Liver (tissue), 9 donors: ENCODE results near the gene SEC22C. TPM values are rescaled to one million over a fixed set of nuclear protein-coding genes. Genes with fewer than 3 reads are reported as not detected.

Experiments
- DNase-seq: peaks from one replicate; pipeline ENCODE4 v3.0.0-alpha.2; 2017; ENCODE audit warnings: low spot score
- H3K27ac ChIP-seq, 2 donors: one replicate each; pipeline ENCODE4 v1.7.0; 2013; ENCODE audit warnings: inconsistent platforms in 2 of 2, low read length in 2 of 2, control low read depth in 1 of 2, low read depth in 1 of 2, mild to moderate bottlenecking in 1 of 2
- H3K27me3 ChIP-seq, 4 donors: one replicate each; pipeline versions ENCODE4 v1.6.1 to v1.7.0; 2013; ENCODE audit warnings: low read length in 3 of 4, inconsistent platforms in 1 of 4, mild to moderate bottlenecking in 1 of 4, moderate library complexity in 1 of 4; ENCODE audit not compliant: control insufficient read depth in 4 of 4, insufficient read depth in 4 of 4
- H3K36me3 ChIP-seq, 4 donors: one replicate each; pipeline versions ENCODE4 v1.6.1 to v1.7.0; 2013; ENCODE audit warnings: low read length in 3 of 4, mild to moderate bottlenecking in 3 of 4, low read depth in 1 of 4, moderate library complexity in 1 of 4; ENCODE audit not compliant: control insufficient read depth in 4 of 4, insufficient read depth in 3 of 4
- H3K4me1 ChIP-seq, 4 donors: one replicate each; pipeline versions ENCODE4 v1.6.1 to v1.7.0; 2013; ENCODE audit warnings: low read length in 3 of 4, mild to moderate bottlenecking in 3 of 4, moderate library complexity in 1 of 4; ENCODE audit not compliant: control insufficient read depth in 4 of 4, insufficient read depth in 4 of 4
- H3K4me3 ChIP-seq, 3 donors: one replicate each; pipeline versions ENCODE4 v1.6.1 to v1.7.0; 2013; ENCODE audit warnings: low read length in 3 of 3, control low read depth in 1 of 3, low read depth in 1 of 3, mild to moderate bottlenecking in 1 of 3
- H3K9ac ChIP-seq, 2 donors: one replicate each; pipeline ENCODE4 v1.7.0; 2013; ENCODE audit warnings: low read length in 2 of 2, mild to moderate bottlenecking in 2 of 2, moderate library complexity in 2 of 2, control low read depth in 1 of 2, low read depth in 1 of 2
- H3K9me3 ChIP-seq, 4 donors: one replicate each; pipeline versions ENCODE4 v1.6.1 to v1.7.0; 2013; ENCODE audit warnings: low read length in 3 of 4; ENCODE audit not compliant: control insufficient read depth in 4 of 4
- EGR1 ChIP-seq, 2 donors: IDR thresholded peaks; 2 replicates each; pipeline ENCODE4 v1.6.1; 2016 to 2018; ENCODE audit warnings: antibody characterized with exemption in 2 of 2, low read depth in 2 of 2
- FOXA1 ChIP-seq: IDR thresholded peaks from 2 replicates; pipeline ENCODE4 v1.6.1; 2016; ENCODE audit warnings: antibody characterized with exemption
- GABPA ChIP-seq, 2 donors: IDR thresholded peaks in 1 of 2; conservative IDR thresholded peaks in 1 of 2; 2 replicates each; pipeline ENCODE4 v1.6.1; 2016; ENCODE audit warnings: antibody characterized with exemption in 2 of 2, mild to moderate bottlenecking in 1 of 2, moderate library complexity in 1 of 2
- HNF4A ChIP-seq, 2 donors: conservative IDR thresholded peaks; 2 replicates each; pipeline ENCODE4 v1.6.1; 2016; ENCODE audit warnings: antibody characterized with exemption in 2 of 2, mild to moderate bottlenecking in 2 of 2
- HNF4G ChIP-seq: IDR thresholded peaks from 2 replicates; pipeline ENCODE4 v1.6.1; 2016; ENCODE audit warnings: antibody characterized with exemption
- JUND ChIP-seq, 2 donors: IDR thresholded peaks; 2 replicates each; pipeline ENCODE4 v1.6.1; 2016; ENCODE audit warnings: antibody characterized with exemption in 2 of 2
- MAX ChIP-seq: IDR thresholded peaks from 2 replicates; pipeline ENCODE4 v1.6.1; 2016; ENCODE audit warnings: antibody characterized with exemption
- NR2F2 ChIP-seq: IDR thresholded peaks from 2 replicates; pipeline ENCODE4 v1.6.1; 2016; ENCODE audit warnings: antibody characterized with exemption
- RAD21 ChIP-seq, 2 donors: IDR thresholded peaks; 2 replicates each; pipeline ENCODE4 v1.6.1; 2016; ENCODE audit warnings: antibody characterized with exemption in 2 of 2, mild to moderate bottlenecking in 2 of 2
- RXRA ChIP-seq, 2 donors: IDR thresholded peaks; 2 replicates each; pipeline ENCODE4 v1.6.1; 2017 to 2018; ENCODE audit warnings: antibody characterized with exemption in 2 of 2, mild to moderate bottlenecking in 1 of 2
- SP1 ChIP-seq: IDR thresholded peaks from 2 replicates; pipeline ENCODE4 v1.6.1; 2018; ENCODE audit warnings: antibody characterized with exemption, mild to moderate bottlenecking
- TAF1 ChIP-seq: conservative IDR thresholded peaks from 2 replicates; pipeline ENCODE4 v1.6.1; 2016; ENCODE audit warnings: antibody characterized with exemption, mild to moderate bottlenecking
- YY1 ChIP-seq: IDR thresholded peaks from 2 replicates; pipeline ENCODE4 v1.6.1; 2016; ENCODE audit warnings: antibody characterized with exemption, mild to moderate bottlenecking
- ZBTB33 ChIP-seq: IDR thresholded peaks from 2 replicates; pipeline ENCODE4 v1.6.1; 2016; ENCODE audit warnings: antibody characterized with exemption
- WGBS: extraction: QIAGEN DNeasy Blood & Tissue Kit; methylation state at CpG from one replicate; pipeline ENCODE4 v1.1.7; 2013; 5-methylcytosine and 5-hydroxymethylcytosine counted together
- polyA plus RNA-seq, 2 donors: library from polyadenylated mRNA; stranded (reverse) in 1 of 2; unstranded in 1 of 2; fragments of 200-250 nt in 1 of 2; fragments of >200 nt in 1 of 2; fragmentation: Nextera tagmentation in 1 of 2; extraction: Ambion mirVana in 1 of 2; gene quantifications; one replicate each; pipeline versions ENCODE4 v1.2.1 to v1.2.3, GENCODE V29; 2013 to 2015
- total RNA-seq, 2 donors: library from RNA; depleted of rRNA; stranded (reverse); fragments of >200 nt; gene quantifications; one replicate each; pipeline ENCODE4 v1.2.3, GENCODE V29; 2014
- TF ChIP-seq, protein P1 (sequence below): fragments of 150-350 bp; IDR thresholded peaks from 2 replicates; pipeline ENCODE4 v1.5.1; 2017; ENCODE audit warnings: improper control_type of control experiment, low read depth, low read length; ENCODE audit not compliant: missing input control
- donor health status: healthy.
- donor health status: healthy.
- donor health status: healthy.
- donor health status: healthy.
- donor health status: healthy.

SEC22C gene
- total and polyA plus RNA-seq, 4 donors, result 14.5 to 48.5 (median 17.8) TPM

GRCh38 chr3:42502429-42503250 is 79.1 kb downstream of the SEC22C start, which contains the start of gene VIPR1:
Gene VIPR1 (plus strand): TSS chr3:42502643. CDS start chr3:42502736, 93 bp downstream.
- no peaks in the 10 kb centered on the region for H3K36me3 ChIP-seq
- H3K9ac ChIP-seq, result no peak within 1 kb of the TSS
- WGBS, result 10% methylated on average over 69 of the region's 69 CpGs
- peak within 1 kb of the TSS; percentile 35 to 52 (median 44) for H3K4me3 ChIP-seq
- DNase-seq, result peak; percentile 70
- H3K27me3 ChIP-seq, result peaks cover 0 to 1% (median 0%) of the 10 kb centered on the region in 4 donors
- TF ChIP-seq EGR1 (IDR thresholded peaks at IDR 0.05; ENCODE audit: low read depth in 2 of 2), result no peak
- TF ChIP-seq TAF1, result no peak
- peak; percentile 53 for TF ChIP-seq SP1
- TF ChIP-seq YY1, result no peak
- no peaks in the 10 kb centered on the region for H3K9me3 ChIP-seq
- peaks cover 2 to 21% (median 12%) of the 10 kb centered on the region in 4 donors for H3K4me1 ChIP-seq
- H3K27ac ChIP-seq, result no peak within 1 kb of the TSS

DNA sequence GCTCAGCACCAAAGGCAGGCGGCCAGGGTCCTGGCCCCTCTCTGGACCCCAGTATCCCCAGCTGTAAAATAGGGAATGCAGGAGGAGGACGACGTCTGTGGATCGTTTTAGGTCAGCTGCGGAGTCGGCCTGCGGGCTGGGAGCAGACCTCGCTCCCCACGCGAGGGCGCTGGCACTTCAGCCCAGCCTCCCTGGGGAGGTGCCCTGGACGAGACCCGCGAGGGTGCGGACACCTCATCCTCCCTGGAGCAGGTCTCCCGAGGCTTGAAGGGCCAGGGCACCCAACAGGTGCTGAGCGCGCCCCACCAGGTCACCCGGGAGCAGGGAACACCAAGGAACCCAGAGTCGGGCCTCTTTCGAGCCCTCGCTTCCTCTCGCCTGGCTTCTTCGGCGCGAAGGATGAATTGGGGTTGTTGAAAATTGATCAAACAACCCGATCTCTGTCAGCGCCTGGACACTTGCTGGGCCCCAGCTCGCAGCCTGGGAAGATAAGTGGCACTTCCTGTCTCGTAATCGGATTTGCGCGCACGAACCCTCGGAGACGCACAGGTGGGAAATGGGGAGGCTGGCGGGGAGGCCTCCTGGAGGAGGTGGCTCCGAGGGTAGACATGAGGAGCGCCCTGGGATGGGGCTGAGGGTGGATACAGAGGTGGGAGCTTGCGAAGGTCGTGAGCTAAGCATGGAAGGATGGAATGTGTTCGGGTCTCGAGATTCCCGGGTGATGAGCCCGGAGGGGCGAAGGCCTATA is 79.9 kb downstream of the SEC22C start:
- Histone ChIP-seq H3K4me3 (peak overlapping the region; percentile 35 to 52 (median 44)), H3K9me3 (no peaks in the 10 kb centered on the region), H3K27ac (no peak overlapping the region), H3K27me3 (peaks cover 0 to 1% (median 0%) of the 10 kb centered on the region in 4 donors), H3K9ac (no peak overlapping the region), H3K36me3 (no peaks in the 10 kb centered on the region), H3K4me1 (peaks cover 2 to 21% (median 12%) of the 10 kb centered on the region in 4 donors)
- TF ChIP-seq RXRA (IDR thresholded peaks at IDR 0.05) (peak in 1 of 2 donors; percentile 37), SP1 (no peak), NR2F2 (no peak), GABPA (IDR thresholded peaks at IDR 0.05 in 1 of 2, conservative IDR thresholded peaks at IDR 0.05 in 1 of 2) (no peak), RAD21 (IDR thresholded peaks at IDR 0.05) (peak; percentile 76 to 85), MAX (no peak), ZBTB33 (no peak), FOXA1 (no peak), HNF4A (conservative IDR thresholded peaks at IDR 0.05) (no peak), EGR1 (IDR thresholded peaks at IDR 0.05; ENCODE audit: low read depth in 2 of 2) (no peak), HNF4G (no peak), JUND (IDR thresholded peaks at IDR 0.05) (no peak)
- TF ChIP-seq, protein P1, sequence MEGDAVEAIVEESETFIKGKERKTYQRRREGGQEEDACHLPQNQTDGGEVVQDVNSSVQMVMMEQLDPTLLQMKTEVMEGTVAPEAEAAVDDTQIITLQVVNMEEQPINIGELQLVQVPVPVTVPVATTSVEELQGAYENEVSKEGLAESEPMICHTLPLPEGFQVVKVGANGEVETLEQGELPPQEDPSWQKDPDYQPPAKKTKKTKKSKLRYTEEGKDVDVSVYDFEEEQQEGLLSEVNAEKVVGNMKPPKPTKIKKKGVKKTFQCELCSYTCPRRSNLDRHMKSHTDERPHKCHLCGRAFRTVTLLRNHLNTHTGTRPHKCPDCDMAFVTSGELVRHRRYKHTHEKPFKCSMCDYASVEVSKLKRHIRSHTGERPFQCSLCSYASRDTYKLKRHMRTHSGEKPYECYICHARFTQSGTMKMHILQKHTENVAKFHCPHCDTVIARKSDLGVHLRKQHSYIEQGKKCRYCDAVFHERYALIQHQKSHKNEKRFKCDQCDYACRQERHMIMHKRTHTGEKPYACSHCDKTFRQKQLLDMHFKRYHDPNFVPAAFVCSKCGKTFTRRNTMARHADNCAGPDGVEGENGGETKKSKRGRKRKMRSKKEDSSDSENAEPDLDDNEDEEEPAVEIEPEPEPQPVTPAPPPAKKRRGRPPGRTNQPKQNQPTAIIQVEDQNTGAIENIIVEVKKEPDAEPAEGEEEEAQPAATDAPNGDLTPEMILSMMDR, result peak; percentile 55
- DNase-seq, result peak; percentile 46
- WGBS, result 3% methylated on average over 46 of the region's 46 CpGs
